ENCODE results near the gene CRK. TPM values are rescaled to one million over a fixed set of nuclear protein-coding genes. Genes with fewer than 3 reads are reported as not detected.
A peak's percentile ranks its signal among the peaks of the same experiment; 100 is the strongest.
"Not testable (repeated sequence)": the region's sequence is repeated elsewhere in the genome, so short reads cannot be mapped to it uniquely, and the experiment has no call there.

The CRK gene
- total RNA-seq, 1 donor from 2014 or later: 57.1 TPM

DNA sequence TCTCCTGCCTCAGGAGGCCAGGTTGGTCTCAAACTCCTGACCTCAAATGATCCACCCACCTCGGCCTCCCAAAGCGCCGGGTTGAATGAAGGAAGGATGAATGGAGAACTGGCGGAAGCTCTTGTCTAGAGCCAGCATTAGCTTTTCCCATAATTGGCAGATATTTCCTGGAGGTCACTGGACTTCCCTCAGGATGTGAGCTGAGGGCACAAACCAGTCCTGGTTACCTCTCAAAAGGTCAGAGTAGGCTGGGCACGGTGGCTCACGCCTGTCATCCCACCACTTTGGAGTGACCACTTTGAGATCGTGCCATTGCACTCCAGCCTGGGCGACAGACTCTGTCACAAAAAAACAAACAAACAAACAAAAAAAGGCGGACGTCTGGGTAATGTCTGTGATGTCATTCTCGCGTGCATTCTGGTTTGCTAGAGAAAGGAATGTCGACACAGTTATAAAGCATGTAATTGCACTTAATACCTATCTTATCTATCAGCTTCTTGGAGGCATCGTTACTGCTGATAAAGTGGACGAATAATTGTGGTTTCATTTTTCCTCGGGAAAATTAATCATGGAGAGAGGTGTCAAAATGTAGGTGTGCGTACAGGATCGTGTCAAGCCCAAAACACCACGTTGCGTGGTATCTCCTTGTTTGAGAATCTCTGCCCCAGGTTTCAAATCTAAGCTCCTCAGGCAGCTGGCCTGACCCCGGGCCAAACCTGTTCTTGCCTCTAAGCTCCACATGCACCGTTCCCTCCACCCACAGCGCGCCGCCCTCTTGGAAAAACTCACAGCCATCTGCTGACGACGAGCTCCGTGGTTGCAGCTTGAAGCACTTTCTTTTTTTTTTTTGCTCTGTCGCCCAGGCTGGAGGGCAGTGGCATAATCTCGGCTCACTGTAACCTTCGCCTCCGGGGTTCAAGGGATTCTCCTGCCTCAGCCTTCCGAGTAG is 6.4 kb upstream of the CRK start:
- Mint-ChIP-seq H3K36me3 (ENCODE audit: unreplicated experiment) (peaks cover 15% of the 10 kb centered on the region), H3K4me3 (ENCODE audit: unreplicated experiment) (no peak overlapping the region), H3K27ac (ENCODE audit: unreplicated experiment) (peak overlapping the region; percentile 60), H3K4me1 (ENCODE audit: unreplicated experiment) (peaks cover 21% of the 10 kb centered on the region), H3K27me3 (ENCODE audit: unreplicated experiment) (no peaks in the 10 kb centered on the region), H3K9me3 (ENCODE audit: unreplicated experiment) (no peaks in the 10 kb centered on the region)
- DNase-seq (ENCODE audit: extremely low spot score, unreplicated experiment): no peak
- TF ChIP-seq, protein P1, sequence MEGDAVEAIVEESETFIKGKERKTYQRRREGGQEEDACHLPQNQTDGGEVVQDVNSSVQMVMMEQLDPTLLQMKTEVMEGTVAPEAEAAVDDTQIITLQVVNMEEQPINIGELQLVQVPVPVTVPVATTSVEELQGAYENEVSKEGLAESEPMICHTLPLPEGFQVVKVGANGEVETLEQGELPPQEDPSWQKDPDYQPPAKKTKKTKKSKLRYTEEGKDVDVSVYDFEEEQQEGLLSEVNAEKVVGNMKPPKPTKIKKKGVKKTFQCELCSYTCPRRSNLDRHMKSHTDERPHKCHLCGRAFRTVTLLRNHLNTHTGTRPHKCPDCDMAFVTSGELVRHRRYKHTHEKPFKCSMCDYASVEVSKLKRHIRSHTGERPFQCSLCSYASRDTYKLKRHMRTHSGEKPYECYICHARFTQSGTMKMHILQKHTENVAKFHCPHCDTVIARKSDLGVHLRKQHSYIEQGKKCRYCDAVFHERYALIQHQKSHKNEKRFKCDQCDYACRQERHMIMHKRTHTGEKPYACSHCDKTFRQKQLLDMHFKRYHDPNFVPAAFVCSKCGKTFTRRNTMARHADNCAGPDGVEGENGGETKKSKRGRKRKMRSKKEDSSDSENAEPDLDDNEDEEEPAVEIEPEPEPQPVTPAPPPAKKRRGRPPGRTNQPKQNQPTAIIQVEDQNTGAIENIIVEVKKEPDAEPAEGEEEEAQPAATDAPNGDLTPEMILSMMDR (IDR thresholded peaks at IDR 0.05): no peak

DNA sequence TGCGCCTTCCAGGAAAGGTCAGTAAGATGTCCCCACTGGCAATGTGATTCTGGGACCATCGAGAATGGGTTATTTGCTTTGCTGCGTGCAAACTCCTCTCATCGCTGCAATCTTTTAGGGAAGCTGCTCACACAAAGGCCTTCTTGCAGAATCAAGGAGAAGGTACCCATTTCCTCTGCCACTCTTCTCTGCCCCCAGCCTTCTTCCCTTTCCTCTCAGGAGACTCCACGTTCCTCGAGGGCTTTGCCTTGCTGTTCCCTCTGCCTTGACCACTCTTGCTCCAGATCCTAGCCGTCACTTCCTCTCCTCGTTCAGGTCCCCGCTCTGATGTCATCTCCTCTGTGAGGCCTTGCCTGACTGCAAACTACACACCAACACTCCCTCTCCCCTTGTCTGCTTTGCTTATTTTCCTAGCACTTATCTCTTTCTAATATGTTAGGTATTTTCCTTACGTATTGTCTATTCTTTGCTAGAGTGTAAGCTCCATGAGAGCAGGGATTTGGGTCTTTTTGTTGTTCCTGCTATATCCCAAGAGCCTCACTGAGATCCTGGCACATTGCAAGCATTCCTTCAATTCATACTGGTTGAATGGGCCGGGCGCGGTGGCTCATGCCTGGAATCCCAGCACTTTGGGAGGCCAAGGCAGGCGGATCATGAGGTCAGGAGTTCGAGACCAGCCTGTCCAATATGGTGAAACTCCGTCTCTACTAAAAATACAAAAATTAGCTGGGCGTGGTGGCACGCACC is 5.3 kb upstream of the CRK start:
- Mint-ChIP-seq H3K36me3 (ENCODE audit: unreplicated experiment) (peaks cover 15% of the 10 kb centered on the region), H3K4me1 (ENCODE audit: unreplicated experiment) (peaks cover 22% of the 10 kb centered on the region), H3K9me3 (ENCODE audit: unreplicated experiment) (no peaks in the 10 kb centered on the region), H3K27me3 (ENCODE audit: unreplicated experiment) (no peaks in the 10 kb centered on the region), H3K27ac (ENCODE audit: unreplicated experiment) (no peak overlapping the region), H3K4me3 (ENCODE audit: unreplicated experiment) (no peak overlapping the region)
- TF ChIP-seq, protein P1 (IDR thresholded peaks at IDR 0.05): no peak
- no peak for DNase-seq (ENCODE audit: extremely low spot score, unreplicated experiment)

DNA sequence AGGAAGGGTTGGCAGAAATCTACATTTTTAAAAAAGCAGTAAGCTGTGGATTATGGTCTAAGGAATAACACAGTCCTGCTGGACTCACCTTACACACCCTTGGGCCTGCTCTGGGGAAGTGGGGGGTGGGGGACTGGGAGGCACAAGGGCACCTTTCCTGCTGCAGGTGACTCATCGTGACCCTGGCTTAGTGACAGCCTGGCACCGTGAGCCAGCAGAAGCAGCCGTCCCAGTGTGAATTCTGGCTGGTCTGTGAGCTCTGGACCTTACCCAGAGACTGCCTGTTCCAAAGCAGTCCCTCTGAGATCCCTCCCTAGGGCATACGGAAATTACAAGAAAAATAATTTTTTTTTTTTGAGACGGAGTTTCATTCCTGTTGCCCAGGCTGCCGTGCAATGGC is 4.2 kb upstream of the CRK start:
- no peak for DNase-seq (ENCODE audit: extremely low spot score, unreplicated experiment)
- TF ChIP-seq, protein P1 (IDR thresholded peaks at IDR 0.05): no peak
- no peaks in the 10 kb centered on the region for H3K9me3 Mint-ChIP-seq (ENCODE audit: unreplicated experiment)
- no peak overlapping the region for H3K27ac Mint-ChIP-seq (ENCODE audit: unreplicated experiment)
- no peak overlapping the region for H3K4me3 Mint-ChIP-seq (ENCODE audit: unreplicated experiment)
- peaks cover 12% of the 10 kb centered on the region for H3K36me3 Mint-ChIP-seq (ENCODE audit: unreplicated experiment)
- peaks cover 24% of the 10 kb centered on the region for H3K4me1 Mint-ChIP-seq (ENCODE audit: unreplicated experiment)
- no peaks in the 10 kb centered on the region for H3K27me3 Mint-ChIP-seq (ENCODE audit: unreplicated experiment)

DNA sequence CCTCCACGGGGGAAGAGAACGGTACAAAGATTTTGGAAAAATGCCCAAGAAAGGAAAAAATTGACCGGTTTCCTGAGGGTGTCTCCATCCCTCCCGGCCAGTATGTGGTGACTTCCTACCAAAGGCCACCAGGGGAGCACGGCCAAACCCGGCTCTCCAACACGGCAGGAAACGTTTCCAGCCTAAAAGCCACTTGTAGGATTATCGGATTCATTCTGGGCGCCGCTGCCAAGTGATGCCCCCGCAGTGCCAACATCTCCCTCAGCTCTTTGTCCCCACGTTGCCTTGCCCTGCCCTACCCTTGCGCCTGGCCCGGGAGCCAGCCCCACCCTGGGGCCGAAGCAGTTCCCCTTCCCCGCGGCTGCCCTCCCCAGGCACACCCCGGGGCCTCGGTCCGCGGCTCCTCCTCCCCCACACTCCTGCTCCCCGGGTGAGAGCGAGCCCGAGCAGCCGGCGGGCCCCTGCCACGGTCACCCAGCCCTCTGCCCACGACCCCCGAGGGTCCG is 688 bp downstream of the CRK start:
- Mint-ChIP-seq H3K4me3 (ENCODE audit: unreplicated experiment) (peak overlapping the region; percentile 92), H3K27me3 (ENCODE audit: unreplicated experiment) (no peaks in the 10 kb centered on the region), H3K36me3 (ENCODE audit: unreplicated experiment) (no peaks in the 10 kb centered on the region), H3K27ac (ENCODE audit: unreplicated experiment) (peak overlapping the region; percentile 91), H3K9me3 (ENCODE audit: unreplicated experiment) (no peaks in the 10 kb centered on the region), H3K4me1 (ENCODE audit: unreplicated experiment) (peaks cover 38% of the 10 kb centered on the region)
- TF ChIP-seq, protein P1 (IDR thresholded peaks at IDR 0.05): peak; percentile 56
- no peak for DNase-seq (ENCODE audit: extremely low spot score, unreplicated experiment)

DNA sequence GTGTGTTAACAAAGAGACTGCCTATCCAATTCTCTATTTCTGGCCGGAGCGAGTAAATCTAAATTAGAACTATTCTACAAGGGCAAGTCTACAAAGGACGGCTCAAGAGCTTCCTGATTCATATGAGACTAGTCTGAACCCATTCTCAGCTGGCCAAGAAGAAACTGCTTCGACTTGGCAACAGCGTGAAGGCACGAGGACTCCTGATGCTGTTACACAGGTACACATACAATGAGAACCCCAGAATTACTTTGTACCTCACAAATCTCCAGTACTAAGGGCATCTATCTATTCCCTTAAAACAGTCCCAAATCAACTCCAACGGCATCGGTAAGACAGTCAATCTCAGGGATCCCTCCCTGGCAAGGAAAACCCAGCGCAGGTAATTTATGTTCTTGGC is 1.5 kb downstream of the CRK start:
- no peak for DNase-seq (ENCODE audit: extremely low spot score, unreplicated experiment)
- no peaks in the 10 kb centered on the region for H3K27me3 Mint-ChIP-seq (ENCODE audit: unreplicated experiment)
- TF ChIP-seq, protein P1 (IDR thresholded peaks at IDR 0.05): no peak
- H3K4me1 Mint-ChIP-seq (ENCODE audit: unreplicated experiment): peaks cover 34% of the 10 kb centered on the region
- H3K27ac Mint-ChIP-seq (ENCODE audit: unreplicated experiment): peak overlapping the region; percentile 91
- H3K9me3 Mint-ChIP-seq (ENCODE audit: unreplicated experiment): no peaks in the 10 kb centered on the region
- H3K4me3 Mint-ChIP-seq (ENCODE audit: unreplicated experiment): peak overlapping the region; percentile 92
- no peaks in the 10 kb centered on the region for H3K36me3 Mint-ChIP-seq (ENCODE audit: unreplicated experiment)

DNA sequence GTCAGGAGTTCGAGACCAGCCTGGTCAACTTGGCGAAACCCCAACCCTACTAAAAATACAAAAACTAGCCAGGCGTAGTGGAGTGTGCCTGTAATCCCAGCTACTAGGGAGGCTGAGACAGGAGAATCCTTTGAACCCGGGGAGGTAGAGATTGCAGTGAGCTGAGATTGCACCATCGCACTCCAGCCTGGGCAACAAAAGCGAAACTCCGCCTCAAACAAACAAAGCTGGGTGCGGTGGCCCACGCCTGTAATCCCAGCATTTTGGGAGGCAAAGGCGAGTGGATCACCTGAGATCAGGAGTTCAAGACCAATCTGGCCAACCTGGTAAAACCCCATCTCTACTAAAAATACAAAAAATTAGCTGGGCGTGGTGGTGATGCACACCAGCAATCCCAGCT is 2.3 kb downstream of the CRK start:
- DNase-seq (ENCODE audit: extremely low spot score, unreplicated experiment); H3K9me3 Mint-ChIP-seq (ENCODE audit: unreplicated experiment); H3K27ac Mint-ChIP-seq (ENCODE audit: unreplicated experiment); H3K27me3 Mint-ChIP-seq (ENCODE audit: unreplicated experiment); H3K36me3 Mint-ChIP-seq (ENCODE audit: unreplicated experiment): not testable (repeated sequence)
- H3K4me3 Mint-ChIP-seq (ENCODE audit: unreplicated experiment): peak overlapping the region; percentile 29
- H3K4me1 Mint-ChIP-seq (ENCODE audit: unreplicated experiment): peaks cover 41% of the 10 kb centered on the region
